HS-5 (cell line): ENCODE data around the gene SLC37A1.
"Not testable (repeated sequence)": the region's sequence is repeated elsewhere in the genome, so short reads cannot be mapped to it uniquely, and the experiment has no call there.

Experiments used
- DNase-seq: peaks from one replicate; pipeline ENCODE4 v3.0.0-alpha.2; 2012; ENCODE audit warnings: low read depth

The SLC37A1 gene

GRCh38 chr21:42513151-42513984 is at the start of gene SLC37A1:
TSS of gene SLC37A1 (plus strand) at chr21:42513852. CDS start at chr21:42518455, 4,603 bp downstream.
- DNase-seq: no peak

- DNase-seq: no peak
Observed at GRCh38 chr21:42463861-42464515, 49.7 kb upstream of the SLC37A1 start.

- DNase-seq: no peak
Observed at GRCh38 chr21:42465008-42465802, 48.4 kb upstream of the SLC37A1 start.

DNA sequence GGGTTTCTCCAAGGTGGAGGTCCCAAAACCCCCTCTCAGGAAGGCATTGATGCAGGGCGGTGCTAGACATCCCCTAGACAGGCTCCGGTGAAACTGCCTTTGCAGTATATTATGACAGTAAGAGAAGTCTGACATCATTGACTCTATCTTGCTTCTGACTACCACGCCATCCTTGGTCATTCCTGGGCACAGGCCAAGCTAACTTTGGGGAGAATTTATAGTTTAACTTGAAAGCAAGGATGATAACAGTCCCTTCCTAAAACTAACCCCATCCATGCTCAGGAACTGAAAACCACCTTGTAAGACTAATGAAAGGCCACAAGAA is 47.9 kb upstream of the SLC37A1 start:
- DNase-seq: no peak

DNA sequence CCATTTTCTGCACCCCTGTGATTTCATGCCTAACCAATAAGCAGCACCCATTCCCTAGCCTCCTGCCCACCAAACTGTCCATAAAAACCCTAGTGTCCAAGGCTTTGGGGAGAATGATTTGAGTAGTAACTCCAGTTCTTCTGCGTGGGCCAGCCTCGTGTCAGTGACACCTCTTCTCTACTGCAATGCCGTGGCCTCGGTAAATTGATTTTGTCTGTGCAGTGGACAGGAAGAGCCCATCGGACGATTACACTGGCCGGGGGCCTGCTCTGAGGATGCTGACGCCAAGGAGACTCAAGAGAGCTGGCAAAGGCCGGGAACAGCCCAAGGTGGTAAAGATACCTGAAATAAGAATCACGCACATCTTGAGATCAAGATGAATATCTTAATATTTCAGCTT is 47.0 kb upstream of the SLC37A1 start:
- DNase-seq: no peak

DNA sequence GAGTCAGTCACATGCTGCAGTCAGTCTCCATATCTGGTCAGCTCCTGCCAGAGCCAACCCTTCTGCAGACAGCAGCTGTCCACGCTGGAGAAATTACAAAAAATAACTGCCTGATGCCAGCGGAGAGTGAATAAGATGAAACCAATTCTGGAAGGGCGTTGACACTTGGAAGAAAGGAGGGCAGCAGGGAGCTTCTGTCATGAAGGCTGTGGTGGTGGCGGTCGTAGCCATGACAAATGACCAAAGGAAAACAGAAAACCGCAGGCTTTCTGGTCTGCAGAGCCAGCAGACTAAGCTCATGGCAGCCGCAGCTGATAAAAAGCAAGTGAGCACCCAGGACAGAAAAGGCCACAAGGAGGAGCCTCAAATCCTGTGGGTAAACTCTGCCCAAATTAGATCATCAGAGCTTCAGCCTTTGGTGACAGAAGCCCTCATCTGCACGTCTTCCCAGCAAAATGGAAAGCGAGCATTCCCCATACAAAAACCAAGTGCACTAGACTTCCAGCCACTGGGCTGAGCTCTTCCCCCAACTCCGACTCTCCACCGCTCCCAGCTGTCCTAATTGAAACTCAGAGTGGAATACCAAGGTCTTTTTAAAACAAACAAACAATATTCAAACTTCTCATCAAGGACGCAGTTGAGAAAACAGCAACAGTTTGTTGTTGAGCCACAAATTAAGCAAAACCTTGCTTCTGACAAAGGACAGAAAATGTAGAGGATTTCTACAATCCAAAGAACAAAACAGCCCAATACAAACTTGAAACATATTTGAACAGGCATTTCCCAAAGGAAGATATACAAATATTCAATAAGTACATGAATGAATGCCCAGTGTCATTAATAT is 46.3 kb upstream of the SLC37A1 start:
- no peak for DNase-seq

DNA sequence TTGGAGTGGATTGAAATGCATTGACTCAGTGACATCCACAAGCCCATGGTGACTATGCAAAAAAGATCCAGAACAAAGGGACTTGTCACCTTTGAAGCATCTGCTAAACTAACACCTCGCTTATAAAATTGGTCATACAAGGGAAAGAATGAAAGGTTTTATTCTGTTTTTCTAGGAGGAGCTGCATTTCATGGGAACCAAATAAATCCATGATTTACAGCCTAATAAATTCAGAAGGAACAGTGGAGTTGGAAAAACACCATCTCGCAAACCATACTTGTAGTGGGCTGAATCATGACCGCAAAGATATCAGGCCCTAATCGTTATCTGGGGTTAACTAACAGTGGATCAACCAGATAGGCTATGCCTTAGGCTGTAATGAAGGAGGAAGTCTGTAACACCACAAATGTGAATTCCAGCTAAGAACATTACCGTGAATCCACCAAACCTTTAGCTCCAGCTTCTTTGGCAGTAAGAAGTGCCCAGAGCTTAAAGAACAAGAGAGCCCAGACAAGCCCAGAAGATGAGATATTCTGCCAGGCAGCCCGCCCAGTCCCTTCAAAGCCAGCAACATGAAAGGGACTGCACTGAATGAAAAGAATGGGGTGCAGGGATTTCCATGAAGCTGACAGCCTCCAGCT is 45.0 kb upstream of the SLC37A1 start:
- no peak for DNase-seq

DNA sequence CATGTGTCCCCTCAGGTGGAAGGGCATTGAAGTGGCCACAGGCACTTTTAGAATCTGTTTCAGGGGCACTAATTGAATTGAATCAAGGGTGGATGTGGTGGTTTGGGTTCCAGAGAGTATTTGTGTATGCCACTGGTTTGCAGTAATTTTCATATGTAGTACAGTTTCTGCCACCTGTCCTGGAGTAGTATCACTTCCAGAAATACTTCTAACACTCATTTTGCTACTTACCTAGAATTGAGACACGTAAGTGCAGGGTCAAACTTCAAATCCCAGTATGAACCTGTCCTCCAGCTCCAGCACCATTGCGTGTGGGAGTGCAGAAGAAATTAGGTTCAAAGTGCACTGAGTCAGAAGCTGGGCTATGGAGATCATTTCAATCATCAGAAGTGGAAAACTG is 44.4 kb upstream of the SLC37A1 start:
- no peak for DNase-seq

- DNase-seq: not testable (repeated sequence)
Observed at GRCh38 chr21:42469726-42470125, 43.9 kb upstream of the SLC37A1 start.

- DNase-seq: no peak
Observed at GRCh38 chr21:42471206-42471605, 42.4 kb upstream of the SLC37A1 start.

GRCh38 chr21:42471716-42472330 is 41.8 kb upstream of the SLC37A1 start:
- no peak for DNase-seq

DNA sequence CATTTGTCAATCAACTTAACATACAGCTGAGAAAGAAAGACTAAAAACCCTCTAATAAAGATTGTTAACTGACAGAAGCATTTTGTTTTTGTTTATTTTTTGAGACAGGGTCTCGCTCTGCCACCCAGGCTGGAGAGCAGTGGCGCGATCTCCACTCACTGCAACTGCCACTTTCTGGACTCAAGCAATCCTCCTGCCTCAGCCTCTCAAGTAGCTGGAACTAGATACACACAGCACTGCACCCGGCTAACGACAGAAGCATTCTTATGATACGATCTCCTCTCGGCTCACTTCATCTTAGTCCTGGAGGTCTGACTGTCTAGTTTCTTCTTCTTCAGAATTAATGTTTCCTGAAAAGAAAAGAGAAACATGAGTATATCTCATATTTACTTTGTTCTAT is 41.1 kb upstream of the SLC37A1 start:
- DNase-seq: no peak

DNA sequence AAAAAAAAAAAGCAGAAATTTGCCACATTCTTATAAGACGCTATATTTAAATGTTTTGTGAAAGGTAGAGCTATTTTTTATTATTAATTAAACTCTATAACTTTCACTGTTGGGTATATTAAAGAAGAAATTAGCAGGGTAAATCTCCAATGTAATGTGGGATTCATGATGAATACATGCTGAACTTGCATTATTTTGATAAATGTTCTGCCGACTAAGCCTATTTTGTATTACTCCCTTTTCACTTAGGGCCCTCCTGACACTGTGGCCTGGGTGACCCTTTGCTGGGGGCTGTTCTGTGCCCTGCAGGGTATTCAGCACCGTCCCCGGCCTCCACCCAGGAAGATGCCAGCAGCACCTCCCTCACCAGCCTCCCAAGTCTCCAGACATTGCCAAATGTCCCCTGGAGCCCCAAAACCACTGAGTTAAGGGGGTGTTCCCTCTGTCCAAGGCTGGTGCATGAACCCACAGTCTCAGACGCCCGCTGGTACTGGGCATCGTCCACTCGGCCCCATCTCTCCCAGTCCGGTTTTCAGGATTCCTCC is 40.1 kb upstream of the SLC37A1 start:
- DNase-seq: no peak

DNA sequence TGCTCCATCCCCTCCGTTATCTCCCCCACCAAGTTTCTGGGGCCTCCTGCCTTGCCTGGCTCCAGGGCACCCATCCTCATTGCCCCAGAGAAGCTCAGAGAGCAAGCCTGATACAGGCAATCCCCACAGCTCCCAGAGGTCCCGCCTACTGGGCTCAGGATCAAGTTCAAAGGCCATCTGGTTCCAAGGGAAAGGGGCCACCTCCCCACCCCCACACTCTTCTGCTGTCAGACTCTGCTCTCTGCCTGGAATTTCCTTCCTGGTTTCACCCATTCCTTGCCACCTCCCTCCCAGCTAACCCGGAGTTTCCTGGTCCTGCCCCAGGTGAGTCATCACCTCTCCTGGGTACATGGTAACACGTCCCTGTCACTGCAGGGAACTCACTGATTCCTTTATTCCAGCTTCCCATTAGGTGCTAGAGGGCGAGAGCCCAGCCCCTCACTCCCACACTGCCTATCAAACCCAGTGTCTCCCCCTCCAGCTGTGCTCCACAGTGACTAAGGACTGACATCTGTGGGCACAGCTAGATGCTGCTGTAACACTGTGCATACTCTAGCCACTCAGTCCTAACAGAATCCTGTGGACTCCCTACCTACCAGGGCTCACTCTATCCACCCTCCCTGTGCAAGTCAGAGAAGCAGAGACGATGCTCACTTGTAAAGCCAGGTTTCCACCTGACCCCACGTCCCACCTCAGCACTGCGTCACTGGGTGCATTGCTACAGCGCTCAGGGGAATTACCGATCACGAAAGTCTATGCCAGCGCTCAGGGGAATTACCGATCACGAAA is 39.4 kb upstream of the SLC37A1 start:
- peak; percentile 56 for DNase-seq

- no peak for DNase-seq
Observed at GRCh38 chr21:42475036-42475435, 38.6 kb upstream of the SLC37A1 start.

DNA sequence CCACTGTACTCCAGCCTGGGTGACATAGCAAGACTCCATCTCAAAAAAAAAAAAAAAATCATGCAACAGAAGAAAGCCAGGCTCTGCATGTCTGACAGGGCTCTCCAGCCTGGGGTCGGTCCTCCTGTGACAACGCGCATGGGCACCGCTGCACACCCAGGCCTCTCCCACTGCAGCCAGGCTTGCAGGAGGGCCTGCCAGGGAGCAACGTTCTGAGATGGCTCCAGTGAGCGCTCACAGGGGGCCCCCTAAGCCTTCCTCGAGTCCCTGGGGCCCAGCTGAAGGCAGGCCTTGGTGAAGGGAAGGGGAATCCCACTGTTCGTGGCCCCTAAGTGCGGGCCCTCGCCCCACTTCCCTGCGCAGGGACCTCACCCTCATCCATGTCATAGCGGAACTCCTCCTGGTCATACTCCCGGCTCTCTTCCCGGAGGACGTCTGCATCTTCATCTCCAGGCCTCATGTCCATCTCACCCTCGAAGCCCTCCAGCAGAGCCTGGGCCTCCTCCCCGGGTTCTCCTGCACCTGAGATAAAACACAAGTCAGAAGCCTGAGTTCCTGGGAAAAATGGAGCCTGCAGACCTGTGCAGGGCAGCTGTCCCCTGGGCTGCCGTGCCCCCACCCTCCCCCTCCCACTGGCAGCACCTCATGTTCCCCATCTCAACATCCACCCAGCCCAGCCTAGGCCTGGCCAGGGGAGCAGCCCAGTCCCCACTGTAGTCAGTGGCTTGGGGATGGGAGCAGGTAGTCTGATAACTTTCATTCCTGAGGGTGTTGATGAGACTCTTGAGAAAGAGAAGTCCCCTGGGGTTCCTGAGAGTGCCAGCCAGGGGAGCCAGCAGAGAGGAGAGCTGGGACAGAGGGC is 37.9 kb upstream of the SLC37A1 start:
- no peak for DNase-seq

GRCh38 chr21:42476388-42477331 is 37.0 kb upstream of the SLC37A1 start:
- DNase-seq: no peak

GRCh38 chr21:42478504-42478903 is 35.1 kb upstream of the SLC37A1 start:
- no peak for DNase-seq
